Sigmoid colon (tissue), 4 donors: Measurements from ENCODE around the gene FIBCD1.

Experiments
- CTCF ChIP-seq, 4 experiments: fragments of 450-650 bp in 3 of 4; fragments of 200-600 bp in 1 of 4; IDR thresholded peaks; one replicate each; pipeline ENCODE4 v1.5.1; 2016 to 2019; ENCODE audit warnings: antibody characterized with exemption in 4 of 4, mild to moderate bottlenecking in 3 of 4, moderate library complexity in 2 of 4
- POLR2A ChIP-seq, 2 donors: fragments of 450-650 bp; IDR thresholded peaks; one replicate each; pipeline ENCODE4 v1.6.1; 2016; ENCODE audit warnings: antibody characterized with exemption in 2 of 2, mild to moderate bottlenecking in 2 of 2, moderate library complexity in 2 of 2
- POLR2AphosphoS5 ChIP-seq, 4 donors: sonication (generic); formaldehyde crosslinking; IDR thresholded peaks; one replicate each; pipeline ENCODE4 v1.6.1; 2017; ENCODE audit warnings: antibody characterized with exemption in 4 of 4

- no peak for TF ChIP-seq CTCF (IDR thresholded peaks at IDR 0.05)
- peak in 2 of 4 donors; percentile 2 to 4 for TF ChIP-seq POLR2AphosphoS5 (IDR thresholded peaks at IDR 0.05)
- TF ChIP-seq POLR2A (IDR thresholded peaks at IDR 0.05), result no peak
Measured at GRCh38 chr9:130885484-130886375, 53.3 kb downstream of the FIBCD1 start.
